OCI-LY7 (cell line): ENCODE results near the gene GALNT7. TPM values are rescaled to one million over a fixed set of nuclear protein-coding genes. Genes with fewer than 3 reads are reported as not detected.
A peak's percentile ranks its signal among the peaks of the same experiment; 100 is the strongest.

Experiments
- BruUV-seq: library from RNA; stranded (reverse); fragments of 400-500 nt; replicated peaks from 2 replicates; lab custom pipeline; 2021; lab: Mats Ljungman, UMichigan
- CTCF ChIA-PET: fragments of 300-600 bp; sonication (Branson Sonifier 250); formaldehyde crosslinking; loops from one replicate; lab custom pipeline; 2022; ENCODE audit warnings: antibody characterized with exemption; ENCODE audit not compliant: unreplicated experiment; lab: Charles Lee
- POLR2A ChIA-PET: fragments of 300-600 bp; sonication (Branson Sonifier 250); formaldehyde crosslinking; loops from one replicate; lab custom pipeline; 2022; ENCODE audit warnings: antibody characterized with exemption; lab: Charles Lee
- DNase-seq: peaks from one replicate; pipeline ENCODE4 v3.0.0-alpha.2; 2015; ENCODE audit warnings: low spot score
- H2AFZ ChIP-seq: fragments of 200-600 bp; sonication (generic), shearing (Covaris generic); 2 replicates; pipeline ENCODE4 v1.6.1; 2014; ENCODE audit warnings: mild to moderate bottlenecking, antibody characterized with exemption, low read length, moderate library complexity
- H3K27ac ChIP-seq: fragments of 200-600 bp; sonication (generic); 2 replicates; pipeline ENCODE4 v1.5.1; 2014; ENCODE audit warnings: mixed run types, low read depth, mild to moderate bottlenecking, moderate library complexity, low read length, inconsistent platforms; ENCODE audit not compliant: poor library complexity, severe bottlenecking
- H3K36me3 ChIP-seq: fragments of 200-600 bp; sonication (generic); 2 replicates; pipeline ENCODE4 v1.6.1; 2014; ENCODE audit warnings: mild to moderate bottlenecking, antibody characterized with exemption, low read length, moderate library complexity, mixed read lengths; ENCODE audit not compliant: insufficient read depth
- H3K4me1 ChIP-seq: fragments of 200-600 bp; sonication (generic); 2 replicates; pipeline ENCODE4 v1.5.1; 2014; ENCODE audit warnings: mild to moderate bottlenecking, low read length; ENCODE audit not compliant: insufficient read depth, poor library complexity, severe bottlenecking
- H3K4me2 ChIP-seq: fragments of 200-600 bp; sonication (generic); 2 replicates; pipeline ENCODE4 v1.6.1; 2014; ENCODE audit warnings: mild to moderate bottlenecking, low read length
- H3K4me3 ChIP-seq: fragments of 200-600 bp; sonication (generic); 2 replicates; pipeline ENCODE4 v1.5.1; 2014; ENCODE audit warnings: mild to moderate bottlenecking, low read depth, low read length; ENCODE audit not compliant: poor library complexity, severe bottlenecking
- H3K79me2 ChIP-seq: fragments of 200-600 bp; sonication (generic); 2 replicates; pipeline ENCODE4 v1.6.1; 2016; ENCODE audit warnings: low read depth, mild to moderate bottlenecking, low read length, moderate library complexity, mixed read lengths; ENCODE audit not compliant: insufficient read depth
- H3K9me2 ChIP-seq: fragments of 200-600 bp; sonication (generic); 2 replicates; pipeline ENCODE4 v1.6.1; 2016; ENCODE audit warnings: mild to moderate bottlenecking, low read length, mixed read lengths; ENCODE audit not compliant: insufficient read depth
- H3K9me3 ChIP-seq: fragments of 200-600 bp; sonication (generic); 2 replicates; pipeline ENCODE4 v1.6.1; 2014; ENCODE audit warnings: mild to moderate bottlenecking, mixed run types, low read length, mixed read lengths
- H4K20me1 ChIP-seq: fragments of 200-600 bp; sonication (generic); 2 replicates; pipeline ENCODE4 v1.6.1; 2014; ENCODE audit warnings: mild to moderate bottlenecking, antibody characterized with exemption, low read length, moderate library complexity, mixed read lengths; ENCODE audit not compliant: insufficient read depth
- CTCF ChIP-seq: fragments of 200-600 bp; sonication (generic); conservative IDR thresholded peaks from 2 replicates; pipeline ENCODE4 v1.5.1; 2014; ENCODE audit warnings: mild to moderate bottlenecking, antibody characterized with exemption, low read length, moderate library complexity, mixed read lengths
- EZH2phosphoT487 ChIP-seq: fragments of 200-600 bp; sonication (generic); IDR thresholded peaks from 2 replicates; pipeline ENCODE4 v1.6.1; 2018; ENCODE audit warnings: low read depth, borderline replicate concordance, mild to moderate bottlenecking, mixed run types, antibody characterized with exemption, low read length, moderate library complexity, mixed read lengths
- intact Hi-C: fragments of 100-400 bp; cut with micrococcal nuclease; formaldehyde crosslinking; loops from one replicate; pipeline ENCODE4 v1.10.0; 2022; ENCODE audit not compliant: unreplicated experiment
- total RNA-seq, 2 experiments: library from RNA; depleted of rRNA in 1 of 2; stranded (reverse); fragments of >200 nt in 1 of 2; shearing (Covaris generic) in 1 of 2; gene quantifications; 2 replicates each; pipeline ENCODE4 v1.2.3, GENCODE V29; 2014 to 2022

The GALNT7 gene
- total RNA-seq, 2 experiments from 2014 or later = 20.3 to 34.4 TPM

- Histone ChIP-seq H3K9me2 (no peaks in the 10 kb centered on the region), H3K79me2 (peaks cover 80% of the 10 kb centered on the region), H3K4me3 (no peak overlapping the region), H3K4me2 (no peak overlapping the region), H4K20me1 (peaks cover 45% of the 10 kb centered on the region), H2AFZ (no peak overlapping the region), H3K9me3 (no peaks in the 10 kb centered on the region), H3K4me1 (peaks cover 10% of the 10 kb centered on the region), H3K36me3 (peaks cover 6% of the 10 kb centered on the region; the same call in 1 of the 2 replicates), H3K27ac (no peak overlapping the region)
- CTCF ChIA-PET = no interaction called here
- no peak for DNase-seq
- no TSS peak for BruUV-seq
- intact Hi-C loops = no loop called here
- POLR2A ChIA-PET = interaction anchor here (1.1 kb wide), 1 partner anchor 16 kb away, joined by 4 read pairs; no protein-coding TSS in a partner anchor
- no peak for TF ChIP-seq EZH2phosphoT487
- peak; percentile 62 for TF ChIP-seq CTCF
Observed at GRCh38 chr4:173192375-173193162, 24.0 kb downstream of the GALNT7 start.

- Histone ChIP-seq H3K4me2 (no peak overlapping the region), H3K4me3 (no peak overlapping the region), H3K36me3 (peaks cover 6% of the 10 kb centered on the region; the same call in 1 of the 2 replicates), H3K9me3 (no peaks in the 10 kb centered on the region), H3K27ac (no peak overlapping the region), H3K4me1 (peaks cover 10% of the 10 kb centered on the region), H4K20me1 (peaks cover 37% of the 10 kb centered on the region), H3K9me2 (no peaks in the 10 kb centered on the region), H3K79me2 (peaks cover 74% of the 10 kb centered on the region), H2AFZ (no peak overlapping the region)
- no TSS peak for BruUV-seq
- intact Hi-C loops = no loop called here
- ChIA-PET CTCF (no interaction called here), POLR2A (interaction anchor here (0.6 kb wide), 1 partner anchor 30 kb away, joined by 3 read pairs; no protein-coding TSS in a partner anchor)
- DNase-seq = no peak
- no peak for TF ChIP-seq EZH2phosphoT487
- TF ChIP-seq CTCF = no peak
Observed at GRCh38 chr4:173194157-173194556, 25.5 kb downstream of the GALNT7 start.

GRCh38 chr4:173195109-173195508 lies 26.5 kb downstream of the GALNT7 start:
- intact Hi-C loops = no loop called here
- Histone ChIP-seq H3K36me3 (peaks cover 6% of the 10 kb centered on the region; the same call in 1 of the 2 replicates), H3K4me3 (no peak overlapping the region), H3K4me1 (peaks cover 10% of the 10 kb centered on the region), H3K4me2 (peak overlapping the region; percentile 16; the same call in 1 of the 2 replicates), H3K27ac (no peak overlapping the region), H3K9me3 (no peaks in the 10 kb centered on the region), H3K79me2 (peaks cover 64% of the 10 kb centered on the region), H2AFZ (no peak overlapping the region), H3K9me2 (no peaks in the 10 kb centered on the region), H4K20me1 (peaks cover 31% of the 10 kb centered on the region)
- TF ChIP-seq EZH2phosphoT487 = no peak
- TF ChIP-seq CTCF = no peak
- CTCF ChIA-PET = no interaction called here
- DNase-seq = no peak
- BruUV-seq = no TSS peak
- POLR2A ChIA-PET = interaction anchor here (0.6 kb wide), 1 partner anchor 29 kb away, joined by 3 read pairs; no protein-coding TSS in a partner anchor
